ENCODE results near the gene DGKQ.
"Not testable (repeated sequence)": the region's sequence is repeated elsewhere in the genome, so short reads cannot be mapped to it uniquely, and the experiment has no call there.

DGKQ gene

DNA sequence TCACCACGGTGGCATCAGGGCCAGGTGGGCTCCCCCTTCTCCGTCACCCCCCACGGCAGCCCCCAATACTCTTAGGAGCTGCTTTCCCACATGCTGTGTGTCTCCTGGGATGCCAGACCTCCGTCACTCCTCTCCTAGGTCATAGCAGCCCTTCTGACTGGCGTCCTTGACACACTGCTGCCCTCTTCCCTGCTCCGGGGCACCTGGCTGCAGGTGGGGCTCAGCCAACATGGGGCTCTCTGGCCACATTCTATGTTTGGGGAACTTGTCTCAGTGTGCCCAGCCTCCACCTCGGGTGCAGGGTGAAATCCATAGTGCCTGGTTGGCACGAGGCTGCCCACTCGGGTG is 27.3 kb downstream of the DGKQ start:
- DNase-seq (ENCODE audit: low read depth), result no peak
- no peak overlapping the region for H3K4me3 ChIP-seq (ENCODE audit: low read depth, low read length)

DNA sequence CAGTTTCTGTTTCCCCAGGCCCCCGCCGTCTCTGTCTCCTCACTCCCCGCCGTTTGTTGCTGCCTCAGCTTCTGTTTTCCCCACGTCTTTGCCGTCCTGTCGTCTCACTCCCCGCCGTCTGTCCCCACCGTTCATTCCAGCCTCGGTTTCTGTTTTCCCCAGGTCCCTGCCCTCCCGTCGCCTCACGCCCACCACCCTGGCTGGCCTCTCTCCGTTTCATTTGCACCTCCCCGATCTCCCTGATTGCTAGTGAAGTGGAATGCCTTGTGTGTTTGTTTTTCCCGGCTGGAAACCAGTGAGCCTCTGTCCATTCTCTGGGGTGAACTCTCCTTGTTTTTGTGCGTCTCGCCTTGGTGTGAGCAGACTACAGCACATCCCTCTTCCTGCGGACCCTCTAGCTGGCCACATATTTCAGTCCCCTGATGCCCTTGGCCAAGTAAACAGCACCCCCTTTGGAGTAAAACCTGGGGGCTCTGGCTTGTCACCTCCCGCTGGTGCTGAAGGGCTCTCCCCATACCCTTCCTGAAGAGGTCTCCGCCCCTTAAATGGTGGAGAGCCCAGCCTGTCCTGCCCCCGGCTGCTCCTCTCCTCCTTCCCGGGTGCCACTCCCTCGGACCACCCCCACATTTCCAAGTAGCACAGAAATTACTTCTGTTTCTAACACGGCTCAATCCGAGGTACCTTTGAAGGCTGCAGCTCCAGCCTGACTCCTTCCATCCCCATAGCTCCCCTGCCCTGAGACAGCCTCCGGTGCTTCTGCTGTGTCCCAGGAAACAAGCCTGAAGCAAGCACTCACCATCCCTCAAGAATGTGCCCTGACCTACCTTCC is 27.9 kb downstream of the DGKQ start:
- TF ChIP-seq, protein P1, sequence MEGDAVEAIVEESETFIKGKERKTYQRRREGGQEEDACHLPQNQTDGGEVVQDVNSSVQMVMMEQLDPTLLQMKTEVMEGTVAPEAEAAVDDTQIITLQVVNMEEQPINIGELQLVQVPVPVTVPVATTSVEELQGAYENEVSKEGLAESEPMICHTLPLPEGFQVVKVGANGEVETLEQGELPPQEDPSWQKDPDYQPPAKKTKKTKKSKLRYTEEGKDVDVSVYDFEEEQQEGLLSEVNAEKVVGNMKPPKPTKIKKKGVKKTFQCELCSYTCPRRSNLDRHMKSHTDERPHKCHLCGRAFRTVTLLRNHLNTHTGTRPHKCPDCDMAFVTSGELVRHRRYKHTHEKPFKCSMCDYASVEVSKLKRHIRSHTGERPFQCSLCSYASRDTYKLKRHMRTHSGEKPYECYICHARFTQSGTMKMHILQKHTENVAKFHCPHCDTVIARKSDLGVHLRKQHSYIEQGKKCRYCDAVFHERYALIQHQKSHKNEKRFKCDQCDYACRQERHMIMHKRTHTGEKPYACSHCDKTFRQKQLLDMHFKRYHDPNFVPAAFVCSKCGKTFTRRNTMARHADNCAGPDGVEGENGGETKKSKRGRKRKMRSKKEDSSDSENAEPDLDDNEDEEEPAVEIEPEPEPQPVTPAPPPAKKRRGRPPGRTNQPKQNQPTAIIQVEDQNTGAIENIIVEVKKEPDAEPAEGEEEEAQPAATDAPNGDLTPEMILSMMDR (IDR thresholded peaks at IDR 0.05; ENCODE audit: insufficient read depth, low read depth, low read length, missing control alignments), result no peak
- no peak overlapping the region for H3K4me3 ChIP-seq (ENCODE audit: low read depth, low read length)
- DNase-seq (ENCODE audit: low read depth), result no peak

More for the DNA sequence above, 27.3 kb downstream of the DGKQ start:
- TF ChIP-seq, protein P1 (IDR thresholded peaks at IDR 0.05; ENCODE audit: insufficient read depth, low read depth, low read length, missing control alignments), result no peak

DNA sequence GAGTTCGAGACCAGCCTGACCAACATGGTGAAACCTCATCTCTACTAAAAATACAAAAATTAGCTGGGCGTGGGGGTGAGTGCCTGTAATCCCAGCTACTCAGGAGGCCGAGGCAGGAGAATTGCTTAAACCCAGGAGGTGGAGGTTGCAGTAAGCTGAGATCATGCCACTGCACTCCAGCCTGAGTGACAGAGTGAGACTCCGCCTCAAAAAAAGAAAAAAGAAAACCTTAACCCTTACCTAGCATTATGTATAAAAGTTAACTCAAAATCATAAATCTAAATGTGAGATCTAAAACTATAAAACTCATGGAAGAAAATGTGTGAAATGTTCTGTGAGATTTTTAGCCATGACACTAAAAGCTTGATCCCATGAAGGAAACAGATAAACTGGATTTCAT is 33.9 kb downstream of the DGKQ start:
- not testable (repeated sequence) for H3K4me3 ChIP-seq (ENCODE audit: low read depth, low read length); DNase-seq (ENCODE audit: low read depth)

DNA sequence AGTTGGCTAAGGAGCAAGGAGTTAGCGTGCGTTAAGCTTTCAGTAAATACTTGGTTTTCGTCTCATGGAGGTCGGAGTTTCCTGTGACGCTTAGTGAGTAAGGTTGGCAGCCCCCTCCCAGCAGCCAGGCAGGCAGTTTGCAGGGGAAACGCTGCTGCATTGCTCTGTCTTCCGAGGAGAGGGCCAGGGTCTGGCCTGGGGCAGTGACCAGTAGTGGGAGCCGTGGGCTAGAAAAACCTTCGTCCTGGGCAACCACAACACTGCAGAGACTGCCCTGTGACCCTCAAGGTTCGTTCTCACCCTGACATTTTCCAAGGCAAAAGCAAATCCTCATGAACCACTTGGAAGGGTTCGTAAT is 40.7 kb downstream of the DGKQ start:
- DNase-seq (ENCODE audit: low read depth), result peak; percentile 28
- TF ChIP-seq, protein P1 (IDR thresholded peaks at IDR 0.05; ENCODE audit: insufficient read depth, low read depth, low read length, missing control alignments), result no peak
- peak overlapping the region; percentile 70 for H3K4me3 ChIP-seq (ENCODE audit: low read depth, low read length)

DNA sequence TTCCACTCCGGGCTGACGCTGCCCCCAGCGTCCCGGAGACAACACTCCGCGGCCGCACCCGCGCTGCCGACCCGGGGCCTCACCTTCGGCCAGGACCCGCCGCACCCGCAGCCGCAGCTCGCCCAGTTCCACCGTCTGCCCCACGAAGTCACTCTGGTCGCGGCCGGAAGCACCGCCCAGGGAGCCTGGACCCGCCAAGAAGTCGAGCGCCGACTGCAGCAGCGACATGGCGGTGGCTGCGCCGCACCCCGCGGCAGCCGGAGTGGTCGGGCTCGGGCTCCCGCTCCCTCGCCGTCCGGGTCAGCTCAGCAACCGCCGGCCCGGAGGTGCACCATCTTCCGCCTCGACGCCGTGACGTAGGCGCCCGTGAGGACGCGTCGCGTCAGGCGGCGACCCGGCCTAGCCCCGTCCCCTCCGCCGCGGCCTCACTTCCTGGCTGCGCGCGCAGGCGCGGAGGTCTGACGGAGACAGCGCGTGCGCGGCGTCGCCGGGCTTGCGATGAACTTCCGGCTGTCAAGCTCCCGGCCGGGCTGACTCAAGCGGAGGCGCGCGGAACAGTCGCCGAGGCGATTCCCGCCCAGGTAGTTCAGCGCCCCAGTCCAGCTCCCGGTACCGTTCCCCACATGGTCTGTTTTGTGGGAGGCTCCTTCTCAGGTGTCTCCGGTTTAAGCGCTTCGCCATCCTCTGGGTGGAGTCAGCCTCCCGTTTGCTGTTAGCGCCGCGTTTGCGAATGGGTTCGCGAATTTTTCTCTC is 41.2 kb downstream of the DGKQ start, which contains the start of the genes GAK and TMEM175:
Gene GAK (minus strand): TSS at position 357 of the 753 bp plus-strand sequence. CDS start 129 bp downstream, at position 228.
Gene TMEM175 (plus strand): TSS at position 501 of the 753 bp plus-strand sequence. CDS start 15,280 bp downstream, outside the sequence.
- peak within 1 kb of the TSS; percentile 70 for H3K4me3 ChIP-seq (ENCODE audit: low read depth, low read length)
- TF ChIP-seq, protein P1 (IDR thresholded peaks at IDR 0.05; ENCODE audit: insufficient read depth, low read depth, low read length, missing control alignments), result no peak
- DNase-seq (ENCODE audit: low read depth), result peak; percentile 98

DNA sequence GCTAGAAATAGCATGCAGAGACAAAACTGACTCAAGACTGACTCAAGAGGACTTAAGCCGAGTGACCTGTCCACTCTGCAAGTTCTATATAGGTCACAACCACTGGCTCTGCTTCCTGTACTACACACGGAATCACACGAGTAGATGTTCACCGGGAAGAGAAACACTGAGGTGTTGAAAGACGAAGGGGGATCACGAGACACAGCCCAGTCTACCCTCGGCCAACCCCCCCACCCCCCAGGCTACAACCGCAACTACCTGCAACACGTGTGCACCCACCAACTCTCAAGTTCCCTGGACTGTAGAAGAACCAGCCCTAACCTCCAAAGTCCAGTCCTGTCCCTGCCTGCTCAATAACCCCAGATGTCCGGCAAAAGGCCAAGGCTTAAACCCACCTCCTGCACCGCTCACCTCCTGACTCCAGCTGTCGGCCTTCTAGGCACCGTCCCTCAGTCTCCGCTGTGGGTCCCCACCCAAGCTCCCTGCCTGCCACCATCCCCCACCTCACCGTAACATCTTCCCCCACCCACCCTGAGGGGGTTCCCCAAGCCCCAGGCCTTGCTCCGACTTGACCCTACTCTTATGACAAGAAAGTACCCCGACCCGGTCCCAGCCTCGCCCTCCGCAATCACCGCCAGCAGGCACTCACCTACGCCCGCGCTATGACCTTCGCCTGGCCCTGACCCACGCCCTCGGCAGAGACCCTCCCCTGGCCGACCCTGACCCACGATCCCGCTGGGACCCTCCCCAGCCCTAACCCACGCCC is 42.0 kb downstream of the DGKQ start:
- peak; percentile 34 for DNase-seq (ENCODE audit: low read depth)
- H3K4me3 ChIP-seq (ENCODE audit: low read depth, low read length), result peak overlapping the region; percentile 70
- TF ChIP-seq, protein P1 (IDR thresholded peaks at IDR 0.05; ENCODE audit: insufficient read depth, low read depth, low read length, missing control alignments), result no peak

DNA sequence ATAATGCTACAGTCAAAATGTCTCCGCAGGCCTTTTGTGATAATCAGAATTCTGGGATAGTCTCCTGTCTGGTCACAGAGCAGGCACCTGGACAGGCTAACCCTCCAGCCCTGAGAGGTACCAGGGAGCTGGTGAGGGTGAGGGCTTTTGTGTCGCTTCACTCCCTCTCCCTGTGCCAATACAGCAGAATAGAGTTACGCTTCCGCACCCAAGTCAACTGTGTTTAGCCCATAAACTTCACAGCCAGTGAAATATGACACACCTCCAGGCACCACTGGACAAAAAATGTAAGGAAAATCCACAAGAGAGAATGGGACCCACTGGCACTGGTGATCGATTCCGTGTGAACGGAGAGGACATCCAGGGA is 42.6 kb downstream of the DGKQ start:
- DNase-seq (ENCODE audit: low read depth), result no peak
- TF ChIP-seq, protein P1 (IDR thresholded peaks at IDR 0.05; ENCODE audit: insufficient read depth, low read depth, low read length, missing control alignments), result no peak
- peak overlapping the region; percentile 70 for H3K4me3 ChIP-seq (ENCODE audit: low read depth, low read length)
